ENCODE results near the gene DUOX1. TPM values are rescaled to one million over a fixed set of nuclear protein-coding genes. Genes with fewer than 3 reads are reported as not detected.

DUOX1 gene
- total and polyA plus RNA-seq, 2 of the 13 experiments (the other 11 are each of a cell fraction or from before 2014, with no cell fraction given) = 0.03 TPM; not detected in 1

DNA sequence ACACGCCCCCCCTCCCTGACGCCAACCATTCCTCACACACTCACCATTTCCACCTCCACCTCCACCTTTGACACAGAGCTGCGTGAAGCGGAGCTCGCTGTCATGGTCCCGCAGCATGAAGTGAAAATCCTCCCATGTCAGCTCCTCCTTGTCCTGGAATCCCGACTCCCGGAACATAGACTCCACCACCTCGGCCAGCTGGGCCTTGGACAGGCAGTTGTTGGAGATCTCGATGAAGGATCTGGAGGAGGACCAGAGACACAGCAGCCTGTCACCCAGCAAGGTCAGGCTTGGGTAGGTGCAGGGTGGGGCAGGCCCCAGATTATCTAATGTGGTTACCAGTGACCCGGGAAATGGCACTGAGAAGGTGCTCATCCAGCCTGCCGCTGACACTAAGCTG lies 28.0 kb upstream of the DUOX1 start:
- H3K9ac ChIP-seq (ENCODE audit: insufficient read depth, low read depth, low read length) = no peak overlapping the region
- H3K4me1 ChIP-seq (ENCODE audit: insufficient read depth, low read length) = no peaks in the 10 kb centered on the region
- POLR2A ChIA-PET = interaction anchor here (1.3 kb wide), 1 partner anchor 16 kb away, joined by 3 read pairs; no protein-coding TSS in a partner anchor
- in situ Hi-C loops (cut with HindIII; ENCODE audit: extremely low pct_ligation_motif_present, low pct_unique_long_range_greater_than_20kb) = no loop called here
- TF ChIP-seq, protein P1, sequence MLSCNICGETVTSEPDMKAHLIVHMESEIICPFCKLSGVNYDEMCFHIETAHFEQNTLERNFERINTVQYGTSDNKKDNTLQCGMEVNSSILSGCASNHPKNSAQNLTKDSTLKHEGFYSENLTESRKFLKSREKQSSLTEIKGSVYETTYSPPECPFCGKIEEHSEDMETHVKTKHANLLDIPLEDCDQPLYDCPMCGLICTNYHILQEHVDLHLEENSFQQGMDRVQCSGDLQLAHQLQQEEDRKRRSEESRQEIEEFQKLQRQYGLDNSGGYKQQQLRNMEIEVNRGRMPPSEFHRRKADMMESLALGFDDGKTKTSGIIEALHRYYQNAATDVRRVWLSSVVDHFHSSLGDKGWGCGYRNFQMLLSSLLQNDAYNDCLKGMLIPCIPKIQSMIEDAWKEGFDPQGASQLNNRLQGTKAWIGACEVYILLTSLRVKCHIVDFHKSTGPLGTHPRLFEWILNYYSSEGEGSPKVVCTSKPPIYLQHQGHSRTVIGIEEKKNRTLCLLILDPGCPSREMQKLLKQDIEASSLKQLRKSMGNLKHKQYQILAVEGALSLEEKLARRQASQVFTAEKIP (CRISPR knock-in tag; IDR thresholded peaks at IDR 0.05; ENCODE audit: borderline replicate concordance) = no peak
- TF ChIP-seq HNF4G (IDR thresholded peaks at IDR 0.05; ENCODE audit: borderline replicate concordance, low read depth, low read length) (no peak), HNF4G (CRISPR knock-in tag; IDR thresholded peaks at IDR 0.05; ENCODE audit: borderline replicate concordance, low read depth) (no peak), ZFP36L2 (CRISPR knock-in tag; IDR thresholded peaks at IDR 0.05) (no peak), SRSF1 (optimal IDR thresholded peaks at IDR 0.05; ENCODE audit: low read depth, low read length) (no peak), NCOA2 (CRISPR knock-in tag; IDR thresholded peaks at IDR 0.05) (no peak), PRDM4 (CRISPR knock-in tag; IDR thresholded peaks at IDR 0.05; ENCODE audit: borderline replicate concordance) (no peak), ONECUT2 (CRISPR knock-in tag; IDR thresholded peaks at IDR 0.05) (no peak), ZNF572 (CRISPR knock-in tag; IDR thresholded peaks at IDR 0.05) (no peak), NBN (conservative IDR thresholded peaks at IDR 0.05) (no peak), THRA (CRISPR knock-in tag; IDR thresholded peaks at IDR 0.05; ENCODE audit: borderline replicate concordance) (no peak), ZNF839 (CRISPR knock-in tag; IDR thresholded peaks at IDR 0.05; ENCODE audit: borderline replicate concordance) (no peak)
- no peak overlapping the region for H3K27ac ChIP-seq (ENCODE audit: extremely low read length, insufficient read depth, low read length)
- no peak for FAIRE-seq
- peaks cover 8 to 36% of the 10 kb centered on the region in 2 experiments for H3K27me3 ChIP-seq (ENCODE audit: control insufficient read depth in 1 of 2, insufficient read depth in 2 of 2, low read length in 2 of 2)
- no peaks in the 10 kb centered on the region for H4K20me1 ChIP-seq (ENCODE audit: insufficient read depth, low read length)
- H3K4me3 ChIP-seq (replicated peaks in 1 of 3; ENCODE audit: insufficient read depth in 1 of 3, low read depth in 2 of 3, low read length in 3 of 3) = no peak overlapping the region
- H2AFZ ChIP-seq (ENCODE audit: low read length) = no peak overlapping the region
- BruUV-seq (replicated peaks) = no TSS peak
- DNase-seq (ENCODE audit: low spot score) = no peak
- no peaks in the 10 kb centered on the region for H3K36me3 ChIP-seq (replicated peaks in 1 of 2; ENCODE audit: control insufficient read depth in 1 of 2, insufficient read depth in 2 of 2, low read length in 2 of 2)
- H3K9me3 ChIP-seq (ENCODE audit: low read length) = no peaks in the 10 kb centered on the region
- no peak for ATAC-seq
- H3K4me2 ChIP-seq (ENCODE audit: low read depth, low read length) = no peak overlapping the region
- 62% methylated on average over 11 of the region's 12 CpGs for WGBS (ENCODE audit: low lambda C conversion rate)
- intact Hi-C loops (cut with micrococcal nuclease; ENCODE audit: unreplicated experiment) = no loop called here
- no peaks in the 10 kb centered on the region for H3K79me2 ChIP-seq (ENCODE audit: insufficient read depth, low read length)
- CTCF ChIA-PET (ENCODE audit: low intra/inter-chr PET ratio, low total read pairs) = no interaction called here
